HG03045 (cell line): ENCODE results near the gene SLC8A1.

Source experiments
- ATAC-seq: cut with Tn5 transposase; IDR thresholded peaks from one replicate; pipeline ENCODE4 v1.9.1; 2021; ENCODE audit warnings: mild to moderate bottlenecking, moderate library complexity; ENCODE audit not compliant: unreplicated experiment

The SLC8A1 gene

GRCh38 chr2:40169430-40169829 is 282.5 kb downstream of the SLC8A1 start:
- ATAC-seq: no peak

- no peak for ATAC-seq
Measured at GRCh38 chr2:40168546-40168945, 283.3 kb downstream of the SLC8A1 start.

- no peak for ATAC-seq
Measured at GRCh38 chr2:40168032-40168431, 283.9 kb downstream of the SLC8A1 start.

- ATAC-seq: no peak
Measured at GRCh38 chr2:40166006-40166405, 285.9 kb downstream of the SLC8A1 start.

GRCh38 chr2:40165509-40165844 is 286.4 kb downstream of the SLC8A1 start:
- ATAC-seq: no peak

GRCh38 chr2:40164736-40165508 is 287.0 kb downstream of the SLC8A1 start:
- ATAC-seq: no peak

- no peak for ATAC-seq
Measured at GRCh38 chr2:40161986-40162385, 289.9 kb downstream of the SLC8A1 start.

GRCh38 chr2:40160751-40161218 is 291.1 kb downstream of the SLC8A1 start:
- no peak for ATAC-seq

- ATAC-seq: no peak
Measured at GRCh38 chr2:40159333-40159732, 292.6 kb downstream of the SLC8A1 start.

GRCh38 chr2:40158781-40159180 is 293.1 kb downstream of the SLC8A1 start:
- no peak for ATAC-seq

- no peak for ATAC-seq
Measured at GRCh38 chr2:40155728-40156127, 296.2 kb downstream of the SLC8A1 start.

GRCh38 chr2:40150266-40150665 is 301.6 kb downstream of the SLC8A1 start:
- no peak for ATAC-seq

GRCh38 chr2:40148334-40148733 is 303.6 kb downstream of the SLC8A1 start:
- no peak for ATAC-seq

GRCh38 chr2:40147360-40147759 is 304.5 kb downstream of the SLC8A1 start:
- ATAC-seq: no peak

- no peak for ATAC-seq
Measured at GRCh38 chr2:40144022-40144421, 307.9 kb downstream of the SLC8A1 start.

GRCh38 chr2:40138314-40138713 is 313.6 kb downstream of the SLC8A1 start:
- ATAC-seq: no peak

- no peak for ATAC-seq
Measured at GRCh38 chr2:40131081-40131704, 320.7 kb downstream of the SLC8A1 start.

- ATAC-seq: no peak
Measured at GRCh38 chr2:40130251-40130994, 321.5 kb downstream of the SLC8A1 start.

GRCh38 chr2:40129725-40130124 is 322.2 kb downstream of the SLC8A1 start:
- no peak for ATAC-seq

GRCh38 chr2:40128796-40129195 is 323.1 kb downstream of the SLC8A1 start:
- ATAC-seq: no peak

GRCh38 chr2:40127890-40128557 is 323.9 kb downstream of the SLC8A1 start:
- ATAC-seq: no peak
